NOMO-1 treated with DMSO at 0.1 percent for 48 hours (cell line): ENCODE data around the gene NUMB.

Experiments used
- DNase-seq: peaks from one replicate; lab custom pipeline; 2025; ENCODE audit not compliant: unreplicated experiment; lab: John Stamatoyannopoulos, UW

NUMB gene

DNA sequence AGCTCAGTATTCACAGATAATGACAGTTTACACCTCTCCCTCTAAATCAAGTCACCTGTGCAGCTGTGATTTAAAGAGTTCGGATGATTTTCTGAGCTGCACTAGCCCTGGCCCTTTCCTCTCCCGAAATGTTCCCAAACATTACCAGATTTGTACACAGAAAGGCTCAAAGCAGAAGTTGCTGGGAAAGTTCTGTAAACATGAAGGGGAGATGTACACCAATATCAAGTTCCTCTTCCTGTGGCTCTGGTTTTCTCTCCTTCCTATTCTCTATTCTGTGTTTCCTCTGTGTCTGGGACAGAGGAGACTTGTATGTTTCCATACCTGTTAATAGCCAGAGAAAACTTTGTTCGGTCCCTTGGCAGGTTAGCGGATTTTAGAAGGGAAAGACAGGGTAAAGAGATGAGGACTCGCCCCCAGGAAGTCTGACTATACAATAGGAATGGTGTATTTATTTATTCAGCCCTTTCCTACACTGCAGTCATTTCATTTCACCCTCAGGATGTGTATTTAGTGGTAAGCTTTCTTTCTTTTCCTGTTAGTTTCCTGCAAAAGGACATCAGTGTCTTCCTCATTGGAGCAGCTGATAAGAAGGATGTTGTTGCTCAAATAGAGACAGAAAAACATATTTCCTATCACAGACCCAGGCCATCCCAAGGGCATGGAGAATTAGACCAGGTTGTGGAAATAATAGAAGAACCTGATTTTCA is 7.6 kb upstream of the NUMB start:
- DNase-seq, result peak; percentile 46

DNA sequence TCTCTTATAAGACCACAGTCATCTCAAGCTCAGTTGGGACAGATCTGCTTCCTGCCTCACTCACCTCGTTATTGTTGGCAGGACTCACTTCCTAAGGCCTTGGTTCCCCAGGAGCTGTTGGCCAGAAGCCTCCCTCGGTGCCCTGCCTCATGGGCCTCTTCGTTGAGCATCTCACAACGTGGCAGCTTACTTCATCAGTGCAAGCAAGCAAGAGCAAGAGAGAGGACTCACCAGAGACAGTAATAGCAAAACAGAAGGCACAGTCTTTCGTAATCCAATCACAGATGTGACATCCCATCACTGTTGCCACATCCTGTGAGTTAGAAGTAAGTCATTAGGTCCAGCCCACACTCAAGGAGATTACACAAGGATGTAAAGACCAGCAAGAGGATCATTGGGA is 5.1 kb upstream of the NUMB start:
- peak; percentile 100 for DNase-seq

DNA sequence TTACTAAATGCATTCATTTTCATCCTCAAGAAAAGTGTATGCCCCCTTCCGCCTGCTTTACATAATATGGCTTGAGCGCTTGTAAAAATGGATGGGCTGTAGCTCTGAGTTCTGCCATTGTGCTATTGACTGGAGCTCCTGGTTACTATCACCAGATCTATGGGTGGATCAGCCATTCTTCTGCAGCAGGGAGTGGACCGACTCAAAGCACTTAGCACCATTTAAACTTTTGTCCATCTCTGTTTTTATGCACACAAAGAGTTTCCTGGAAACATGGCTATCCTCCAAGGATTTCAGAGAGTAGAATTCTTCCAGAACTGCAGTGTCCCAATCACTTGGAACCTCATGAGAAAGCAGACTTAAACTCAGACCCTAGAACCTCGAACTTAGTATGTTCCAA is 4.5 kb upstream of the NUMB start:
- no peak for DNase-seq

DNA sequence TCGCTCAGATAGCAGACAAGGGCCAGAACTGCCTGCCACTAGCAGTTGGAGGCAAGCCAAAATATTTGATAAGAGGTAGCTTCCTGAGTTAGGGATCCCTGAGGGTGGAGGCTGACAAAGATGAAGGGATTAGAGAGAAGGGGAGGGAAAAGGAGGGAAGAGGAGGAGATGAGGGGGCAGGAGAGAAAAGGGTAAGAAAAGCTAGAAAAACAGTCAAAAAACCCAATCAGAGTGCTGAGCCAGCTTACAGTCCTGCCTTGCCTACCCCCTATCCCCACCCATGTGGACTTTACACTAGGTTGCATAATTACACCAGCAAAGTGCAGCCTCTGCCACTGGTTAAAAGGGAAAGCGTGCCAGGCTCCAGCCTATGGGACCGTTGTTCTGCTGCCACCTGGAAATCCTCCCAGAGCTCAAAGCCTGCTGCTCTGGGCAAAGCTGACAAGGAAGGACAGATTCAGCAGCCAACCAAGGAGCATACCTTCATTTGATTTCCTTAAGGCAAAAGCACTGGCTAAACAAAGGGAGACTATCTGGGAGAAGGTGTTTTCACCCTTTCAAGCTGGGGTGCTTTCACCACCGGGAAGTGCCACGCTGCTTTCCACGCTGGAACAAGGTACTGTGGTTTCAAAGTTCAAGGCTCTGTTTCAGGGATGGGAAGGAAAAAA is 3.8 kb upstream of the NUMB start:
- peak; percentile 32 for DNase-seq

DNA sequence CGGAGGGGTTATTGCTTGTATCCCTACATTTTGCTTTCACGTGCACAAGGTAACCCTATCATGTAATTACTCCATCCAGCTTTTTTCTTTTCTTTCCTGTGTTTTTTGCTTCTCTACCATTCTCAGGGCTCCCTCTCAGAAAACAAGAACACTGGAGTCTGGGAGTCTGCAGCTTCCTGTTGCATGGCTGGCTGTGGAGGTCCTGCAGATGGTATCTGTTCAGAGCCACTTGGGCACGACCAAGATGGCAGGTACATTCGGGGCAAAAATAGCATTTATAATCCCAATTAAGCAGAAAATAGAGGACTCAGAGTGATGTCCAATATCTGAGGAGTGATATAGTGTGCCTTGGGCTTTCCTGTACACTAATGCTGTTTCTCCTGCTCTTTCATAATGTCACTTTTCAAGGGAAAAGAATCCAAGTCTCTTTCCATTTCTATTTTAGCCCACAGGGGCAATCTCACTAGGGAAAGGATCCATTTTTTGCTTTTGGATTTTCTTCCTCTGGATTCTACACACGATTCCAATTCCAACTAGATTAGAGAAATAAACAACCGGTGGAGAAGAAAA is 3.2 kb upstream of the NUMB start:
- no peak for DNase-seq

DNA sequence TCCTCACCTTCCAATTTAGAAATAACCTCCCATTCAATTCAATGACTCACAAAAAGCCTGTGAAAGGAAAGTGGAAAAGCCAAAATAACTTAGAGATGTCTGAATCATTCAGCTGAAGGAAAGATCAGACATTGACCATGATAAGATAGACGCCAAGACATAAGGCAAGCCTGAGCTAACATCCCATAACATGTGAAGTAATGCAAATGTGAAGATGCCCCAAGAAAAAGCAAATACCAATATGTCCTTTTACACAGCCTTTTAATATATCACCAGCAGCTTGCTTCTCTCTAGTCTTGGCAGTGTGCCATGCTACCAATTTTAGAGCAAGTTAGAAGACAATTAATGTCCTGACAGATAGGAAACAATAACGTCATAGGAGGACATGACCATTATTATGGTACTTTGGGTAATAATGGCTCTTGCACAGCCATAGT is 2.4 kb upstream of the NUMB start:
- DNase-seq, result no peak

DNA sequence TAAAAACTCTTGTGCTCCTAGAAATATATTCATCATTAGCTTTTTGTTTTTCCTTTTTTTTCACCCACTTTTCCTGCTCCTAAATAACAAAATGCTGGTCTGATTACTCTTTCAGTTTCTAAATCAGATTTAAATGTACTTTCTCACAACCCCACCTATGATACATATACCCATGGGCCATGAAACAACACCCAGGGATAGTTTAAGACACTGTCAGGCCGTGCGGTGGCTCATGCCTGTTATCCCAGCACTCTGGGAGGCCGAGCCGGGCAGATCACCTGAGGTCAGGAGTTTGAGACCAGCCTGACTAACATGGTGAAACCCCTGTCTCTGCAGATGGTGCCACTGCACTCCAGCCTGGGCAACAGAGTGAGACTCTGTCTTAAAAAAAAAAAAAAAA is 1.6 kb upstream of the NUMB start:
- no peak for DNase-seq

DNA sequence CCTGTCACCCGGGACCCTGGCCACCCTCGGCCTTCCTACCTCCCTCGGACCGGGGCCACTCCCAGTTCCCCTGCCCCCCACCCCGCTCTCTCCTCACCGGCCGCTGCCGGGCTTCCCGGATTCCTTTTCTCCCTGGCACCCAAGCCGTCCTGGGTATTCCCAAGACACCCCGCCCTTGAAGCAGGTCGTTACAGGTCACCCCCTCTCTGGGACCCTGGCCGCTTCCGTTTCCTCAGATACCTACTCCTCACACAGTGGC is 493 bp downstream of the NUMB start:
- no peak for DNase-seq

DNA sequence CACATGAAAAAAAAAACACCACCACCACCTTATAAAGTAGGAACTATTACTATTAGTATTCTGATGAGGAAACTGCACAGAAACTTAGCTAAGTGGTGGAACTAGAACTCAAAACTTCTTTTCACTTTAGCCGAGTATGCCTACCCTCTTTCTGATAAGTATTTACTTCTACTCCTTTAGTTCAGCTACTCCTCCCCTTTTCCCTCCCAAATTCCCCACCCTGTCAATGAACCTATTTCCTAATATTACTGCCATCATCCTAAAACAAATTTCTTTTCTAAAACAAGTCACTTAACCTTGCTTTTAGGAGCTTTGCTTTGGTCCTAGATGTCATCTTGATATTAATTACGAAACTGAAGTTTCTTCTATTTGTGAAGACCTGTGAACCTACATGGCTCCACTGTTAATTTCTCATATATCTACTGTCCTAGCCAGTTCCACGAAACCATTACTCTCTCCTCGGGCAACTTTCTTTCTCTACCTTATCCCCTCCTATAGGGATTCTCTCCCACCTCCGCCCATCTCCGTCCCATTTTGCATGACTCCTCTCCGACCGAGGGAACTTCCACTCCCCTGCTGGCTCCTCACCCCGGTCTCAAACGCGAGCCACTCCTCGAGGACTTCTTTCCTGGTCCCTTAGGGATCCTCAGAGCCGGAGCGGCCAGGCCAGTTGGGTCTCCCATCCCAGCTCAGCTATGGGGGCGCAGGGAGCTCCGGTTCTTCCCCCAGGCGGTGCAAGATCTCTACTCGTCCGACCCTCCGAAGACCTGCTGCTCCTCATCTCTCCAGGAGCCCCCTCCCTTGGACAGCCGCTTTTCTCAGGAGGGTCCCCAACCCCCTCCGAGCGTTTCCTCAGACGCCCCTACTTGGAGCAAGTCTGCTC is 1.1 kb downstream of the NUMB start:
- DNase-seq, result no peak

DNA sequence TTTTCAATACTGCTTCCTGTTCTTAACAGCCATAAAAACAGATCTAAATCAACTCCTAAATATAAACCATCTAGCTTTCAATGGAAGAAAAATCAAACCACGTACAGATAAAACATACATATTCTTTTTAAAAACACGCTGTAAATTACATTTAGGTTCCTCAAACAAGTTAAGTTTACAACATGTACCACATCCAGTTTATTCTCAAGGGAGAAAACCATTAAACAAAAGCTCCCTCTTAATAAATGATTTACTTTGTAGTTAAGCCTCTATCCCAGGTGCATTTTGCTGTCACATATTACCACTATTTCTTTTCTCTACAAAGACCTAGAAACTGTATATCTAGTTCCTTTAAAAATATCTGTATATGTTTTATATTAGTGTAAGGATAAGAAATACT is 3.1 kb downstream of the NUMB start:
- DNase-seq, result peak; percentile 35

DNA sequence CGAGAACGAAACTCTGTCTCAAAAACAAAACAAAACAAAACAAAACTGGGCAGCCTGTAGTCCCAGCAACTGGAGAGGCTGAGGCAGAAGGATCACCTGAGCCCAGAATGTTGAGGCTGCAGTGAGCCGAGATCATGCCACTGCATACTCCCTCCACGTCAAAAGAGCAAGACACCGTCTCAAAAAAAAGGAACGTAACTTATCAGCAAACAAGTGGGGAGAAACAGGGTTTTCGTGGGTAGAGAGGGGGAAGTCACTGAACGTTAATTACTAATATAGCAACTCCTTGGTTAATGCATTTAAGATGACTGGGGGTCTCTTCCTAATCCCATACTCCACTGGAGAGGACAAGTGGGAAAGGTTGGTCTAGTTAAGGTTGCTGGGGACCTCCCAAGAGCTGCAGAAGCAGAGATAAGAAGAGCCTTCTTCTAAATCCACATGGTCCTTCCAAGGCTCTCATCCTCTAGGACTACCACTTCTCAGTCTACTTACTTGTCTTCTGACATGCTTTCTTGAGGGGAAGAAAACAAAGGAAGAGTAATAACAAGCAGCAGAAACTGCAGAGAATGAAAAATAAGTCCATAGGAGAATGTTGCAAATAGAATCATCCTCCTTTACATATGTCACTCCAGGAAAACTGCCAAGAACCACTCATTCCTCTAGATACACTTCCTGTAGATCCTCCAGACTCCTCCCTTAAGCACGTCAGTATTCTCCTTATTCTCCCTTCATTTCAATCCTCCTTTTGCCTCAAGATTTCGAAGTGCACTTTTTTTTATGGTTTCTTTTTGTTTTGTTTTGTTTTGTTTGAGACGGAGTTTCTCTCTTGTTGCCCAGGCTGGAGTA is 5.8 kb downstream of the NUMB start:
- DNase-seq, result peak; percentile 60

DNA sequence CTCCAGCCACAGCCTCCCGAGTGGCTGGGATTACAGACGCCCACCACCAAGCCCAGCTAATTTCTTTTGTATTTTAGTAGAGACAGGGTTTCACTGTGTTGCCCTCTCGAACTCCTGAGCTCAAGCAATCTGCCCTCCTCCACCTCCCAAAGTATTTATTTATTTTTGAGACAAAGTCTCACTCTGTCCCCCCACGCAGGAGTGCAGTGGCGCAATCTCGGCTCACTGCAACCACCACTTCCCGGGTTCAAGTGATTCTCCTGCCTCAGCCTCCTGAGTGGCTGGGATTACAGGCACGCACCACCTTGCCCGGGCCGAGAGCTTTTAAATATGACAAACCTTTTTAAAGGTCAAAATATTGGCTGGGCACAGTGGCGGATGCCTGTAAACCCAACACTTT is 14.6 kb downstream of the NUMB start:
- no peak for DNase-seq

DNA sequence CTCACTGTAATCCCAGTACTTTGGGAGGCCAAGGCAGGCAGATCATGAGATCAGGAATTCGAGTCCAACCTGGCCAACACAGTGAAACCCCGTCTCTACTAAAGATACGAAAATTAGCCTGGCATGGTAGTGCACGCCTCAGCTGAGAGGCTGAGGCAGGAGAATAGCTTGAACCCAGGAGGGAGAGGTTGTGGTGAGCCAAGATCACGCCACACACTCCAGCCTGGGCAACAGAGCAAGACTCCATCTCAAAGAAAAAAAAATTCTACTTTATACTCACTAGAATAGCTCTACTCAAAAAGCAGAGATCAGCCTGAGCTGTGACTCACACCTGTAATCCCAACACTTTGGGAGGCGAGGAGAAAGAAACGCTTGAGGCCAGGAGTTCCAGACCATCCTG is 17.1 kb downstream of the NUMB start:
- DNase-seq, result no peak

DNA sequence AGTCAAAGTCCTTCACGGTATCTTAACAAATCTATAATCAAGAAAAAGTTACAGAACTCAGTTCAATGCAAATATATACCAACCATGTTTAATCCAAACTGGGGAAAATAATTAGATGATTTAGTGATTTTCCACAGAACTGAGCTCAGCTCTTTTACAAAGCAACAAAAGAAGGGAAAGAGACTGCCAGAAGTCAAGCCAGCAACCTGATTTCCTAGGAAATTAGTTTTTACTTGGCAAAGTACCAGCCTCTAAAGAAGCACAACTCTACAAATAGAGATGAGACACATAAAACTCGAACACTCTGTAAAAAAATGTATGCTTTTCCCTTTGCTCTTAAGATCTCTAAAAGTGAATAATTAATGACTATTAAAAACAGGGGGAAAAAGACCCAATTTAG is 19.4 kb downstream of the NUMB start:
- no peak for DNase-seq

DNA sequence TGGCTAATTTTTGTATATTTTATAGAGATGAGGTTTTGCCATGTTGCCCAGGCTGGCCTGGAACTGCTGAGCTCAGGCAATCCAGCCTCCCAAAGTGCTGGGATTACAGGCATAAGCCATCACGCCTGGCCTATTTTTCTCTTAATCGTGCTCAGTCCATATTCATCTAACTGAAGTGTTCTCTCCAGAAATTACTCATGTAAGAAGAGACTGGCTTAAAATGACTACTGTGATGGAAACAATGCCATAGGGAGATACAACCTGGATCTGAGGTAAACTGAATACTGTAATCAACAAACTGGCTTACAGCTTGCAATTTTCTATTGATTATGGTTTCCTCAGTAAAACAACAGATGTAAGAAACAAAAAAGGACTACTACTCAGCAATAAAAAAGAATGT is 21.1 kb downstream of the NUMB start:
- no peak for DNase-seq

DNA sequence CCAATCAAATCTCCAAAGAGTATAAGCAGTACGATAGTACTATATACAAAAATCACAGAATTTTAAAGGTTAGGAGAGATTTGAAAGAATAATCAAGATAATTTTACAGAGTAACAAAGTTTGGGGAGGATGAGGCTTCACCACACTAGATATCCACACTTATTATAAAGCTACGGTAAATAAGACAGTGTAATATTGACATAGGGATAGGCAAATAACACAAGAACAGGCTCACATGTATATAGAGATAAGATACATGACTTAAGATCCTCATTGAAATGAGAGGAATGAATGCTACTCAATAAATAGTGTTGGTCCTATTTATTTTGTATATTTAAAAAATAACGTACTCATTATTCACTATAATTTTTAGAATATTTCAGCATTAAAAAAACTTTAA is 26.2 kb downstream of the NUMB start:
- no peak for DNase-seq

DNA sequence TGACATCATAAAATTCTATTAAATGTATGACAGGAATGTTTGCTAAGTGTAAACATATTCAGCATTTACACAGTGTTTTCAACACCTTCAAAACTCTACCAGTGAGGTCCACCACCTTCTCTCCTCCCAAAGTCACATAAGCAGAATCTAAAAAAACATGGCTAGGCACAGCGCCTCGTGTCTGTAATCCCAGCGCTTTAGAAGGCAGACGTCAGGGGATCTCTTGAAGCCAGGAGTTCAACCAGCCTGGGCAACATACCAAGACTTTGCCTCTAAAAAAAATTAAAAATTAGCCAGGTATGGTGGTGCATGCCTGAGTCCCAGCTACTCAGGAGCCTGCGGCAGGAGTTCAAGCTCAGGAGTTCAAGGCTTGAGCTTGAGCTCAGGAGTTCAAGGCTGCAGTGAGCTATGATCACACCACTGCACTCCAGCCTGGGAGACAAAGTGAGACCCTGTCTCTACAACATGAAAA is 30.0 kb downstream of the NUMB start:
- no peak for DNase-seq

DNA sequence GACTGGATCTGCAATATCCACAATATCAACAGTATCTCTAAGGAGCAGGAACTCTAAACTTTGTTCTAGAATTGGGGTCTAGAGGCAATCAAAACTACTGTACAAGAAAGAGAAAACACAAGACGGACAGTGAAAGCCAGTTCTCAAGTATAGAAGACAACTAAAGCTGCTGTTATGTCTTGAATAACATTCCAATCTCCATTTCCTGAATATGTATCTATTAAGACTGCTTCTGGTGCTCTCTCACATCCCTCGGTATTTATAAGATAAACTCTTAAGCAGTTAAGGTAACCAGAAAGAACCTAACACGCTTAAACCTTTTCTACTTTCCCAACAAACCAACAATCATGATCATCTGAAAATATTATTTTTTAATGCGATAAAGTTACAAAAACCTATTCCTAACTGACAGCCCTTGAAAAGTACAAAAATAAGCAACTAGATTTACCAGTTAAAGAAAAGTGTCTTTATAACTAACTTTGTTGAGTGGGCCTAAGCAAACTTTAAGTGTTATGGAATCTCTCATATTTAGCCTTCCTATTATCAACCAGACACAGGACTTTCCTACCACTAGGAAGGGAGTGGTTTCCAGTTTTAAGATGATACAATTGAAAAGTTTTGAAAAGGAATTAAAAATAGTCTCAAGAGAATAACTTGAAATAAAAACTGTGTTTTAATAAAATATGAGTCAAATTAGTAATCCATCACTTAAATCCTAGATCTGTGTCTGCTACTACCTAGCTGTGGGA is 30.7 kb downstream of the NUMB start:
- no peak for DNase-seq

DNA sequence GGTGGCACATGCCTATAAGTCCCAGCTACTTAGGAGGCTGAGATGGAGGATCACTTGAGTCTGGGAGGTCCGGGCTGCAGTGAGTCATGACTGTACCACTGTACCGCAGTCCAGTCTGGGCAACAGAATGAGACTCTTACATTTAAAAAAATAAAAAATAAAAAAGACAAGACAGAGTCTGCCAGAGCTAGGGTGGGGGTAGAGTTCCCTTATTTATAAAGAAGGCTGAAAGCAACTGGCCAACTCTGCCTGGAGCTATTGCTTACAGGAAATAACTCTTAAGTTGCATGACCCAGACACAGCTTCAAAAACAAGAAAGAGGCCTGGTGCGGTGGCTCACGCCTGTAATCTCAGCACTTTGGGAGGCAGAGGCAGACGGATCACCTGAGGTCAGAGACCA is 31.5 kb downstream of the NUMB start:
- no peak for DNase-seq

DNA sequence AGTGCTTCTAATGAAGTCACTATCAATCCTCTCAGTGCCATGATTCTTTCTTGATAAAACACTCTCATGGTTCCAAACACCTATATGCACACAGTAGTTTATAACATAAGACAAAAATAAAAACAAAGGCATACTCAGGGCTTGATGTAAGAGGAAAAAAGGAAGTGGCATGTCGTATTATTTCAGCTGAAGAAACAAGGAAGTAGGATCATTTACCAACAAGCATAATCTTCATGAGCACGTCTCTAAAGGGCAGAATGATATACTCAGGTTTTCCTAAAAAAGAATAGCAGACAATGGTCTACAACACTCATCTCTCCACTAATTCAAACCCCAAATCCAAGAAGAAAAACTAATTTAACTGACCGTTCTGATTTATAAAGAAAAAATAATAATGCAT is 33.9 kb downstream of the NUMB start:
- peak; percentile 93 for DNase-seq
